CD14-positive monocyte (primary cell): ENCODE data around the gene XRCC5. TPM values are rescaled to one million over a fixed set of nuclear protein-coding genes. Genes with fewer than 3 reads are reported as not detected.
A peak's percentile ranks its signal among the peaks of the same experiment; 100 is the strongest.

Experiments used
- DNase-seq, 3 donors: peaks; one replicate each; pipeline ENCODE4 v3.0.0-alpha.2; 2011 to 2022
- H2AFZ ChIP-seq: 2 replicates; pipeline ENCODE4 v1.6.0; 2012; ENCODE audit warnings: mild to moderate bottlenecking, low read depth, low read length, inconsistent platforms; ENCODE audit not compliant: insufficient read depth, poor library complexity, severe bottlenecking
- H3K27ac ChIP-seq, 2 donors: 1 replicate in 1 of 2; 2 replicates in 1 of 2; pipeline ENCODE4 v1.5.1; 2012 to 2013; ENCODE audit warnings: low read length in 2 of 2, control low read depth in 1 of 2, inconsistent platforms in 1 of 2, low read depth in 1 of 2, mild to moderate bottlenecking in 1 of 2
- H3K27me3 ChIP-seq, 2 donors: one replicate each; pipeline versions ENCODE4 v1.6.0 to v1.6.1; 2011 to 2013; ENCODE audit warnings: low read length in 2 of 2; ENCODE audit not compliant: control insufficient read depth in 2 of 2, insufficient read depth in 2 of 2
- H3K36me3 ChIP-seq, 2 donors: replicated peaks in 1 of 2; 1 replicate in 1 of 2; 2 replicates in 1 of 2; pipeline versions ENCODE4 v1.5.1 to v1.6.1; 2012 to 2013; ENCODE audit warnings: low read length in 2 of 2, control low read depth in 1 of 2, inconsistent platforms in 1 of 2, mild to moderate bottlenecking in 1 of 2; ENCODE audit not compliant: insufficient read depth in 2 of 2, control insufficient read depth in 1 of 2
- H3K4me1 ChIP-seq, 2 donors: 1 replicate in 1 of 2; 2 replicates in 1 of 2; pipeline versions ENCODE4 v1.5.1 to v1.6.1; 2012 to 2013; ENCODE audit warnings: low read length in 2 of 2, control low read depth in 1 of 2, inconsistent platforms in 1 of 2, mild to moderate bottlenecking in 1 of 2, moderate library complexity in 1 of 2; ENCODE audit not compliant: insufficient read depth in 2 of 2, control insufficient read depth in 1 of 2
- H3K4me2 ChIP-seq: replicated peaks from 2 replicates; pipeline ENCODE3; 2012; ENCODE audit warnings: low read length, moderate library complexity, mild to moderate bottlenecking; ENCODE audit not compliant: poor library complexity, severe bottlenecking; ENCODE audit errors: extremely low read depth
- H3K4me3 ChIP-seq, 3 experiments: fragments of 200-600 bp in 1 of 3; sonication (generic) in 1 of 3; replicated peaks in 1 of 3; 1 replicate in 2 of 3; 2 replicates in 1 of 3; pipeline ENCODE4 v1.5.1; 2011 to 2013; ENCODE audit warnings: low read length in 3 of 3, mild to moderate bottlenecking in 3 of 3, control low read depth in 2 of 3, low read depth in 2 of 3, inconsistent platforms in 1 of 3, moderate library complexity in 1 of 3
- H3K79me2 ChIP-seq: 2 replicates; pipeline ENCODE4 v1.6.0; 2012; ENCODE audit warnings: mild to moderate bottlenecking, control low read depth, inconsistent platforms, low read length, moderate library complexity; ENCODE audit not compliant: insufficient read depth
- H3K9ac ChIP-seq: 2 replicates; pipeline ENCODE4 v1.6.0; 2017; ENCODE audit warnings: low read length, mild to moderate bottlenecking; ENCODE audit not compliant: insufficient read depth, poor library complexity, severe bottlenecking
- H3K9me3 ChIP-seq, 2 donors: replicated peaks in 1 of 2; 1 replicate in 1 of 2; 2 replicates in 1 of 2; pipeline versions ENCODE4 v1.5.1 to v1.6.1; 2012 to 2013; ENCODE audit warnings: low read length in 2 of 2, control low read depth in 1 of 2; ENCODE audit not compliant: control insufficient read depth in 1 of 2, insufficient read depth in 1 of 2
- H4K20me1 ChIP-seq: 2 replicates; pipeline ENCODE4 v1.6.0; 2012; ENCODE audit warnings: mild to moderate bottlenecking, low read length, control low read depth, moderate library complexity; ENCODE audit not compliant: insufficient read depth
- H3K27ac Mint-ChIP-seq, 7 donors: one replicate each; pipeline ENCODE4 v1.8.0; 2020; ENCODE audit warnings: mild to moderate bottlenecking in 7 of 7, mixed read lengths in 7 of 7, moderate library complexity in 6 of 7, inconsistent platforms in 2 of 7
- H3K27me3 Mint-ChIP-seq, 3 donors: one replicate each; pipeline ENCODE4 v1.8.0; 2021 to 2022; ENCODE audit warnings: low read depth in 3 of 3, mild to moderate bottlenecking in 3 of 3, mixed read lengths in 3 of 3, moderate library complexity in 3 of 3, inconsistent platforms in 1 of 3
- H3K36me3 Mint-ChIP-seq, 2 donors: one replicate each; pipeline ENCODE4 v1.8.0; 2020; ENCODE audit warnings: mixed read lengths in 2 of 2, inconsistent platforms in 1 of 2, mild to moderate bottlenecking in 1 of 2
- H3K4me1 Mint-ChIP-seq: one replicate; pipeline ENCODE4 v1.8.0; 2020; ENCODE audit warnings: mild to moderate bottlenecking, mixed read lengths
- H3K4me3 Mint-ChIP-seq, 2 donors: one replicate each; pipeline ENCODE4 v1.8.0; 2020; ENCODE audit warnings: mild to moderate bottlenecking in 2 of 2, mixed read lengths in 2 of 2, moderate library complexity in 1 of 2
- H3K9me3 Mint-ChIP-seq, 7 donors: one replicate each; pipeline ENCODE4 v1.8.0; 2020 to 2022; ENCODE audit warnings: mixed read lengths in 7 of 7, mild to moderate bottlenecking in 6 of 7, moderate library complexity in 6 of 7, inconsistent platforms in 2 of 7
- WGBS: methylation state at CpG from one replicate; pipeline ENCODE4 v1.1.5; 2013; ENCODE audit warnings: missing lambda C conversion rate; ENCODE audit not compliant: insufficient coverage; 5-methylcytosine and 5-hydroxymethylcytosine counted together
- intact Hi-C, 2 donors: fragments of 100-400 bp; cut with micrococcal nuclease; formaldehyde crosslinking; loops; one replicate each; pipeline versions ENCODE4 v1.15.0 to v1.15.1; 2023
- polyA plus RNA-seq, 3 donors: library from polyadenylated mRNA; depleted of rRNA in 1 of 3; unstranded in 2 of 3; stranded (reverse) in 1 of 3; fragments of 300-500 nt in 2 of 3; fragments of >200 nt in 1 of 3; fragmentation: Illumina TruSeq in 2 of 3; gene quantifications; 1 replicate in 2 of 3; 2 replicates in 1 of 3; pipeline ENCODE4 v1.2.3, GENCODE V29; 2012 to 2021
- TF ChIP-seq, protein P1 (sequence below): fragments of 200-600 bp; IDR thresholded peaks from one replicate; pipeline ENCODE4 v1.8.0; 2022; ENCODE audit warnings: antibody characterized with exemption, mild to moderate bottlenecking

The XRCC5 gene
- polyA plus RNA-seq, 3 donors = 55.3 to 281 (median 258) TPM

DNA sequence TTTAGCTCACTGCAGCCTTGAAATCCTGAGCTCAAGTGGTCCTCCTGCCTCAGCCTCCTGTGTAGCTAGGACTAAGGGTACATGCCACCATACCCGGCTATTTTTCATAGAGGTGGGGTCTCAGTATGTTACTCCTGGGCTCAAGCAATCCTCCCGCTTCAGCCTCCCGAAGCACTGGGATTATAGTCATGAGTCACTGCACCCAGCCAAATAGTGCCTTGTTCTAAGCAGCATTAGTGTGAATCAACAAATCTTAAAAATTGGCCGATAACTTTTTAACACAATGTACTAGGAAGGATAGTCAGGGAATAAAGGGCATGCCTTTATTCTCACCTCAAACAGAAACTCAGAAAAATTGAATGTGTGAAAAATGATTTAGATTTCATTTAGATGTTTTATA, 51.6 kb downstream of the XRCC5 start:
- Mint-ChIP-seq H3K27ac (no peak overlapping the region), H3K4me3 (no peak overlapping the region), H3K9me3 (no peaks in the 10 kb centered on the region), H3K36me3 (peaks cover 84 to 93% of the 10 kb centered on the region in 2 donors), H3K27me3 (no peaks in the 10 kb centered on the region), H3K4me1 (no peaks in the 10 kb centered on the region)
- Histone ChIP-seq H3K27me3 (no peaks in the 10 kb centered on the region), H3K36me3 (peaks cover 83 to 98% of the 10 kb centered on the region in 2 donors), H2AFZ (no peak overlapping the region), H3K4me3 (no peak overlapping the region), H3K27ac (no peak overlapping the region), H3K79me2 (peaks cover 28% of the 10 kb centered on the region), H3K9me3 (no peaks in the 10 kb centered on the region), H3K4me2 (no peak overlapping the region), H3K9ac (no peak overlapping the region), H4K20me1 (peaks cover 78% of the 10 kb centered on the region), H3K4me1 (no peaks in the 10 kb centered on the region)
- 100% methylated on average over 1 of the region's 4 CpGs for WGBS
- TF ChIP-seq, protein P1, sequence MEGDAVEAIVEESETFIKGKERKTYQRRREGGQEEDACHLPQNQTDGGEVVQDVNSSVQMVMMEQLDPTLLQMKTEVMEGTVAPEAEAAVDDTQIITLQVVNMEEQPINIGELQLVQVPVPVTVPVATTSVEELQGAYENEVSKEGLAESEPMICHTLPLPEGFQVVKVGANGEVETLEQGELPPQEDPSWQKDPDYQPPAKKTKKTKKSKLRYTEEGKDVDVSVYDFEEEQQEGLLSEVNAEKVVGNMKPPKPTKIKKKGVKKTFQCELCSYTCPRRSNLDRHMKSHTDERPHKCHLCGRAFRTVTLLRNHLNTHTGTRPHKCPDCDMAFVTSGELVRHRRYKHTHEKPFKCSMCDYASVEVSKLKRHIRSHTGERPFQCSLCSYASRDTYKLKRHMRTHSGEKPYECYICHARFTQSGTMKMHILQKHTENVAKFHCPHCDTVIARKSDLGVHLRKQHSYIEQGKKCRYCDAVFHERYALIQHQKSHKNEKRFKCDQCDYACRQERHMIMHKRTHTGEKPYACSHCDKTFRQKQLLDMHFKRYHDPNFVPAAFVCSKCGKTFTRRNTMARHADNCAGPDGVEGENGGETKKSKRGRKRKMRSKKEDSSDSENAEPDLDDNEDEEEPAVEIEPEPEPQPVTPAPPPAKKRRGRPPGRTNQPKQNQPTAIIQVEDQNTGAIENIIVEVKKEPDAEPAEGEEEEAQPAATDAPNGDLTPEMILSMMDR = no peak
- intact Hi-C loops = no loop called here
- DNase-seq = no peak

DNA sequence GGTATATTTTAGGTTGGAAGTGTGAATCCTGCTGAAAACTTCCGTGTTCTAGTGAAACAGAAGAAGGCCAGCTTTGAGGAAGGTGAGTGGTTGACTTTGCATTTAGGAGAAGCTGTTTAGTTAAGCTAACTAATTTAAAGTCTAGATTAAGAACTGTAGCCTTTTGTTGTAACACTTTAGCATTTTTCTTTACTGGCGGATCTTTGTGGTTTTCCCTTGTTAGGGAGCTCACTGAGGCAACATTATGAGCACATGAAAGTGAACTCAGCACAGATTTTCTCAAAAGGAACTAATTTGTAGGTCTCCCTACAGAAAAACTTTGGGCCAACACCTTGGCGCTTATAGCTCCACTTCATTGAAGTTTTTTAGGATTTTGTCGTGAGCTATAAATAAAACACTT, 52.8 kb downstream of the XRCC5 start:
- no peak overlapping the region for H3K9ac ChIP-seq
- Mint-ChIP-seq H3K4me1 (no peaks in the 10 kb centered on the region), H3K9me3 (no peaks in the 10 kb centered on the region), H3K27ac (peak overlapping the region in 3 of 7 donors; percentile 40 to 83 (median 52)), H3K36me3 (peaks cover 82 to 92% of the 10 kb centered on the region in 2 donors), H3K27me3 (no peaks in the 10 kb centered on the region), H3K4me3 (no peak overlapping the region)
- H3K4me3 ChIP-seq = no peak overlapping the region
- H3K79me2 ChIP-seq = peaks cover 30% of the 10 kb centered on the region
- 75% methylated on average over 2 of the region's 4 CpGs for WGBS
- H3K36me3 ChIP-seq = peaks cover 83 to 98% of the 10 kb centered on the region in 2 donors
- DNase-seq = no peak
- H3K4me2 ChIP-seq = no peak overlapping the region
- H3K4me1 ChIP-seq = no peaks in the 10 kb centered on the region
- TF ChIP-seq, protein P1 = no peak
- H2AFZ ChIP-seq = no peak overlapping the region
- H3K9me3 ChIP-seq = no peaks in the 10 kb centered on the region
- intact Hi-C loops = no loop called here
- no peak overlapping the region for H3K27ac ChIP-seq
- peaks cover 78% of the 10 kb centered on the region for H4K20me1 ChIP-seq
- H3K27me3 ChIP-seq = no peaks in the 10 kb centered on the region
